Activated T-cell treated with anti-CD3 and anti-CD28 coated beads for 1 hour (primary cell): ENCODE data around the gene IRS2.

Experiments used
- DNase-seq: peaks from one replicate; pipeline ENCODE4 v3.0.0-alpha.2; 2020; ENCODE audit warnings: low read depth

The IRS2 gene

GRCh38 chr13:109781384-109782065, 4.9 kb downstream of the IRS2 start:
- no peak for DNase-seq

DNA sequence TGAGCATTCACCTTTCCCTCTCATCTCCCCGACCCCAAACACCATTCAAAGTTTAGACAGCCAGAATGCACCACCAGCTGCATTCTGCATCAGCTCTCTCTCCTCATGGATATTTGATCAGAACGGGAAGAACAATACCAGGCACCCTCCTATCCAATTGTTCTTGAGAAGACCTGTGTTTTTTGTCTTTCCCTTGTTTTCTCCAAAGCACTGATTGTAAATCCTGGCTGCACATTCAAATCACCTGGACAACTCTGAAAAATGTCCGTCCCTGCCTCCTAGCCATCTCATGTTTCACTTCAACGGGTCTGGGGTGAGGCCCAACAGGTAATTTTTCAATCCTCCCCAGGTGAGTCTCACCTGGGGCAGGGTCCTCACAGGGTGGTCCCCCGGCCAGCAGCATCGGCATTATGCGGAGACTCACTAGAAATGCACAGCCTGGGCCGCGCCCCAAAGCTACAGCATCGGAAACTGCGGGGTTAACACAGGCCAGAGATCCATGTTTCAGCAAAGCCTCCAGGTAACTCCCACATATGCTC, 5.5 kb downstream of the IRS2 start:
- DNase-seq: no peak

DNA sequence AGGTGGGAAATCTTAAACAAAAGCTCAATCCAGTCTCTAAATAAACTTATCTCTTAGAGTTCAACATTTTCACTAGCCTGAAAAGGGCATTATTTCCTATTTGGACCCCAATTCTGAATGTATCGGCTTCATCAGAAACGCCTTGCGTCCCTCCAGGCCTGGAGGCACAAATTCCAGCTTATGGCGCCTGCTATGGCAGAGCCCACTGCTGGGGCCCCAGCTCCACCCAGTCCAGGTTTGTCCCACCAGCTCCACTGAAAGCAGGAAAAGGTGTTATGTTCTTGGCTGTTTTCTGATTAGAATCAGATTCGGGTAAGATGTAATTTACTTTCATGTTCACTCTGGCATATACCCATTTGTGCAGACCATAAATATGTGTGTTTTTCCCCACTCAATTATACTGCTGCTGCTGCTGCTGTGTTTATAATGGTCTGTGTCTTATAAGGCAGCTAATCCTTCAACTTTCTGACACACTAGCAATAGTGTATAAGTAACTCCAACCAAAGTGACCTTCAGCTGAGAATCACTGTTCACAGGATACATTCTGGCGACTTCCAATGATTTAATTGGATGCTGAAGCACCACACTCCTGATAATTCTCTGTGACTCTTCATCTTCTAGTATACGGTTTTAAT, 6.4 kb downstream of the IRS2 start:
- no peak for DNase-seq

DNA sequence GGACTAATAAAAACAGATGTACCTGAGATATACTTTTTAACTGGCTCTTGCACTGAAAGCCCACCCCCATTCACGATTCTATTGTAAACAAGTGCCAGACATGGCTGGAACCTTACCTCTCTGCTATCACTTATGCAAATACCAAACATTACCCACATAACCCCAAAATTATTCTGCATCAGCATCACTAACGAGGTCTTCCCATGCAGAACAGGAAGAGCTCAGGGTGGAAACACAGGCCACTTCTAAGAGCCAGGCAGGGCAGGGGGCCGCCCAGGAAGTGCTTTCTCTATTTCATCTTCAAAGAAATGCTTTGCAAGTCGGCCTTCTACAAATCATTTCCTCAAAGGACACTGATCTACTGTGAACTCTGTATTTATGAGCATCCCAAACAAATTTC, 7.3 kb downstream of the IRS2 start:
- no peak for DNase-seq

DNA sequence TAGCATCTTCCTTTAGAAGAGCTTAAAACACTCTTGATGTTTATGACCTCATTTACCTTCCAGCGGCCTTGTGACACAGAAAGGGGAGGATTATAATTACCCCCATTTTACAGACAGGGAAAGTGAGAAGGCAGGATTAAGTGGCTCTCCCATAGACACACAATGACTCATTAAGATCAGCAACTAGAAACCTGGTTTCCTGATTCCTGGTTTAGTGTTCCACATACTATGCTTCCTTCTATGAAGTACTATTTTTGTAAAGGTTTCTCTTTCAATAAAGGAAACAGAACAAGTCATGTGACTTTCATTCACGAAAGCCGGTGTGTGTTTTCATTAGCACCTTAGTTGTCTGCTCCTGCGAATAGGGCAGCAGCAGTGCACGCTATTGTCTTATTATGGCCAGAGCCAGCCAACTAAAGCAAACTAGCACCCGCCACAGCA, 8.3 kb downstream of the IRS2 start:
- DNase-seq: no peak

DNA sequence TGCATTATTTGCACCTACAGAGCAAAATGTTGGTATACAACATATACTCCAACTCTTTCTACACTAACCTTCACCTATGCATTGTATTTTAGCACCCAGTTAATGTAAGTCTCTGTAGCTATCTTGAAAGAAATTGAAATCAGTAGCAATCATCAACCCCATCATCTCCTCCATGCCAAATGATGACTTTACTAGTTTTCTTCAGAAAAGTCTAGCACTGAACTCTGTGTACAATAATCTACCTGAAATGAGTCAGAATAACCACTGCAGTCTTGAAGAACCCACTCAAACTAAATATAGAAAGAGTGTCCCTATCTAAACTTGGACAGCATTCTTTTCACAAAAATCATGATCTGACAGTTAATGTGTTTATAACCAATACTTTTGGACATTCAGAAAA, 9.8 kb downstream of the IRS2 start:
- DNase-seq: no peak

DNA sequence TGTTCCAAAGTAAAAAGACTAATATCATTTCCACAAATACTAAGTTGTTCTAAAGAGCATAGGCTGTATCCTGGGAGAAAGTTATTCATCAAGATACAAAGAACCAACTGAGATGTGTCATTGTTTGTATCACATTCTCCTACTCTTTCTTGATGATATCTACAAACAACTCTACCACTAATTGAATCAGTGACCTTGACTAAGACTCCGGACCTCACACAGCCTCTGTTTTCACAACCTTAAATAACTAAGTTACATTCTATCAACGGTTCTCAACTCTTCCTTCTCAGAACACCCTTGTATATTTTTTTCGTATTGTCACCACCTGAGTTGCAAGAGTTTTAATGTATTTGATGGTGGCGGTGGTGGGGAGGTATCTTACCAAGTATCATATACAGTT, 12.6 kb downstream of the IRS2 start:
- DNase-seq: no peak

- DNase-seq: no peak
Observed at GRCh38 chr13:109773276-109773675, 13.1 kb downstream of the IRS2 start.

- DNase-seq: no peak
Observed at GRCh38 chr13:109771926-109772325, 14.5 kb downstream of the IRS2 start.

- no peak for DNase-seq
Observed at GRCh38 chr13:109770436-109770835, 15.9 kb downstream of the IRS2 start.

- DNase-seq: no peak
Observed at GRCh38 chr13:109769921-109770320, 16.5 kb downstream of the IRS2 start.

- no peak for DNase-seq
Observed at GRCh38 chr13:109769275-109769674, 17.1 kb downstream of the IRS2 start.

DNA sequence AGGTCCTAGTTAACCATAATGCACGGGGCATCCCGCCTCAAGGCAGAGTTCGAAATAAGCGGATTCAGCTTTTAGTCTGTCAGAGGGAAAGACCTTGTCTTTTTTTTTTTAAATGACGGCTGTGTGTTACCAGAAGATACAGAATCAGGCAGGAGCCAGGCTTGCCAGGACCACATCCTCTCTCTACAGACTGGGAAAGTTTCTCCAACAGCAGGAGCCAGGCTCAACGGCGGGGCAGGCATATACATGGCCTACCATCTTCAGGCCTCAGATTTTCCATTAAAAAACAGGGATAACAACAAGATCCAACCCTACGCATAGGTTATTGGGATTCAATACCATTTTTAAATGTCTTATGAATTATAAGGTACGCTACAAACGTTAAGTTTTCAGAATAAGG, 17.8 kb downstream of the IRS2 start:
- no peak for DNase-seq

GRCh38 chr13:109768176-109768575, 18.2 kb downstream of the IRS2 start:
- no peak for DNase-seq

DNA sequence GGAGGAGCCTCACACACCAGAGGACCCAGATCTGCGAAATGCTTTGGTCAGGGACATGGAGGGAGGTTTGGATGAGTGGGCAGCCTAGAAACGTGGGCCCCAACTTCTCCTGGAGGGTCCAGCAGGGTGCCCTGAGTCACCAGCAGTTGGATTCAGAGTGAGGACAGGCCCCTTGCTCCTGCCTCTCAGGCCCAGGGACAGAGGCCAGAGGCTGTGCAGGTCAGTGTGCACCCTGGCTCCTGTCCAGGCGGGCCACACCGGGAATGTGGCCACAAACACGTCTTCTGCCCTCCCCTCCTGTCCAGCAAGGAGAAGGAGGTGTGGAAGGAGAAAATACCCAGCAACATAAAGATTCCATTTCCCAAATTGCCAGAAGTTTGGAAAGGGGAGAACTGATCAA, 19.4 kb downstream of the IRS2 start:
- DNase-seq: no peak

GRCh38 chr13:109764470-109765291, 21.7 kb downstream of the IRS2 start:
- DNase-seq: no peak

DNA sequence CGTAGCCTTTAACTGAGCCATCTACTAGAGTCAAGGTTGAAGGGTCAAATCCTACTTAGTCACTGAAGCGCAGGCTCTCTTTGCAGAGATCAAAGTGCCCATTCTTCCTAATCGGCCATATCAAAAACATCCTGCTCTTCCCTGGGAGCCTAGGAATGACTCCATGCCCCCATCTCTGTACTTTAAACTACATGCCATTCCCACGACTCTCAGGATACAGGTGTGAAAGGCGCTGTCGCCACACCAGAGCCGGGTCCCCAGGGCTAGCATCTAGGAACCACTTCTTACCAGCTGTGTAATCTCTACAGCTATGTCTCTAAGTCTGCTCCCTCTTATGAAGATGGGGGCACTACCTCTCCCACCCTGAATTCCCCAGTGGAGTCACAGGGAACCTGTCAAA, 22.3 kb downstream of the IRS2 start:
- DNase-seq: no peak

- DNase-seq: no peak
Observed at GRCh38 chr13:109762791-109763190, 23.6 kb downstream of the IRS2 start.

- no peak for DNase-seq
Observed at GRCh38 chr13:109761695-109762094, 24.7 kb downstream of the IRS2 start.

DNA sequence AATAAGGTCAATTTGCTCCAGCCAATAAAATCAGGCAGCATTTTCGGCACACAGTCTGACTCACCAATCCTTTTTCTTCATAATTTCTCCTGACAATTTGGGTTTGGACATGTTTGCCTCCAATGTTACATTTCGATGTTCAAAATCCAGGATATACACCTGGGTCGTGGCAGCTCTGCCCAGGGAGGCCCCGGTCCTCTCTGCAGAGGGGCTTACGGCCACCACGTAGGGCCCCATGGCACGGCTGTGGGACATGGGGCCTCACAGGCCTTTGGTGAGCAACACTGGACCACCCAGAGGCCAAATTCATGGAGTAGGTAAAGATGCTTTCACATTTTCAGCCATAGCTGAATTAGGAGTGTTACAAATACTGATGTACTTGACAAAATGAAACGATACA, 25.4 kb downstream of the IRS2 start:
- DNase-seq: no peak

DNA sequence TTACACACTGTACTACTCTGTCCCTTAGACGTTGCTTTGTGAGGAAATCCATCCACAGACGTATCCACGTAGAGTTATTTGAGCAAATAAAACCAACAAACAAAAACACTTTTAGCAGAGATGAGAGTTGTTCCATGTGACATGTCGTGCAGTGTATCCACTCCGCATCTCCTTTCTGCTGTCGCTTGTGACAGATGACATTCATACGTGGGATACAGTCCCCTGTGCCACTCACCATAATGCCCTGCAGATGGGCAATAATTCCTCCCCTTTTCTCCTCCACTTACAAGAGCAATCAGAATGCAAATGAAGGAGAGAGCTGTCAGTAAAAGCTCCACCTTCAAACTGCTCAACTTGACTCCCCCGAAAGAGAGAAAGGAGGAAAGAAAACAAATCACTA, 26.0 kb downstream of the IRS2 start:
- DNase-seq: no peak

GRCh38 chr13:109759609-109760008, 26.8 kb downstream of the IRS2 start:
- DNase-seq: no peak

GRCh38 chr13:109758937-109759480, 27.4 kb downstream of the IRS2 start:
- no peak for DNase-seq
